ENCODE data around the gene SLC6A8.
"Not testable (repeated sequence)": the region's sequence is repeated elsewhere in the genome, so short reads cannot be mapped to it uniquely, and the experiment has no call there.

The SLC6A8 gene

DNA sequence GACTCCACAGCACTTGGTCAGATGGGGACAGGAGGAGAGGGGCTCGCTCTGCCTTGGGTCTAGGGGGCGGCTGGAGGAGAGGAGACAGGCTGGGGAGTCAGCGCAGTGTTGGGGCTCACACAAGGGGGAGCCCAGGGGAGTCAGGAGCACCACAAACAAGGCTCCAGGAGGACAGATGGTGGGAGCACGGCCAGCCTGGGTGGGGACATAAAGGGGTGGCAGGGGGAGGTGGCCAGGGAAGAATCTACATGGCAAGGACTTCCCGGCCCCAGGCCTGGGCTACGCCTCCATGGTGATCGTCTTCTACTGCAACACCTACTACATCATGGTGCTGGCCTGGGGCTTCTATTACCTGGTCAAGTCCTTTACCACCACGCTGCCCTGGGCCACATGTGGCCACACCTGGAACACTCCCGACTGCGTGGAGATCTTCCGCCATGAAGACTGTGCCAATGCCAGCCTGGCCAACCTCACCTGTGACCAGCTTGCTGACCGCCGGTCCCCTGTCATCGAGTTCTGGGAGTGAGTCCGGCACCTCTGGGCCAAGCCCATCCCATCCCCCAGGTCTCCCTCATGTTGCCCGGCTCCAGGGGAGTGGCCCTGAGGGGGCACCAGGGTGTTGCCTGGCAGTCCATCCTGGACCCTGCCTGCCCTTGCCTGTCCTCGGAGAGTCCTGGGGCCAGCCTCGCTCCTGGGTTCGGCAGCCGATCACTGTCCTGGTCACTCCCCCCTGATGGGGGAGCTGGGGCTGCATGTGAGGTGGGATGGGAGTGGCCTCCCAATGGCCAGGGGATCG lies 3.5 kb downstream of the SLC6A8 start:
- not testable (repeated sequence) for H3K14ac ChIP-seq (ENCODE audit: low read length)
- no CpG with 5 or more reads among the region's 21 CpGs for WGBS, 2 donors (ENCODE audit: extremely low coverage in 2 of 2, insufficient read length in 2 of 2, insufficient replicate concordance in 1 of 2)

DNA sequence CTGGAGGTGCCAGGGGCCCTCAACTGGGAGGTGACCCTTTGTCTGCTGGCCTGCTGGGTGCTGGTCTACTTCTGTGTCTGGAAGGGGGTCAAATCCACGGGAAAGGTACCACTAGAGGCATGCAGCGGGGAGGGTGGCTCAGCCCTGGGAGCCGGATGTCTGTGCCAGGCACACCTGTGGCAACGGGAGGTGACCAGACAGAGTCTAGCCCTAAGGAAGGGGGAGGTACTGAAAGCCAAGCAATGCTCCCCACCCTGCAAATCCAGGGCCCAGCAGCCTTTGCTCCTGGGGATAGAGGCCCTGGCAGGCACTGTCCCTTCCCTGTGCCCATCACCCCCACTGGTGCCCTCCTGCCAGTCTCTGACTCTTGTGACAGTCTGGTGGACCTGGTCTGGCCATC lies 4.3 kb downstream of the SLC6A8 start:
- Histone ChIP-seq H2BK15ac (ENCODE audit: low read length) (no peak overlapping the region), H3K14ac (ENCODE audit: low read length) (no peak overlapping the region), H3K27ac (replicated peaks; ENCODE audit: low read length) (no peak overlapping the region), H3K4me3 (ENCODE audit: low read length in 2 of 2) (no peak overlapping the region), H2AK5ac (ENCODE audit: low read depth, low read length) (no peak overlapping the region), H3K36me3 (replicated peaks in 1 of 2; ENCODE audit: control insufficient read depth in 2 of 2, insufficient read depth in 2 of 2, low read length in 2 of 2) (peaks cover 11 to 59% of the 10 kb centered on the region in 2 donors), H2BK5ac (ENCODE audit: low read length) (no peak overlapping the region), H3K9ac (ENCODE audit: low read depth, low read length, poor library complexity) (no peak overlapping the region), H3K4me2 (ENCODE audit: insufficient read depth, low read length, poor library complexity, severe bottlenecking) (no peak overlapping the region), H3K9me3 (replicated peaks in 1 of 2; ENCODE audit: control insufficient read depth in 2 of 2, insufficient read depth in 1 of 2, low read depth in 1 of 2, low read length in 2 of 2) (no peaks in the 10 kb centered on the region), H3K4ac (ENCODE audit: low read length) (no peak overlapping the region), H3K27me3 (ENCODE audit: control insufficient read depth in 3 of 3, insufficient read depth in 3 of 3, low read depth in 1 of 3, low read length in 3 of 3) (no peaks in the 10 kb centered on the region), H3K18ac (ENCODE audit: low read length) (no peak overlapping the region), H3K79me1 (ENCODE audit: low read depth, low read length) (peaks cover 12% of the 10 kb centered on the region), H4K91ac (ENCODE audit: low read depth, low read length, poor library complexity) (no peak overlapping the region), H3K4me1 (ENCODE audit: control insufficient read depth in 2 of 2, insufficient read depth in 1 of 2, low read depth in 1 of 2, low read length in 2 of 2) (peaks cover 3 to 4% of the 10 kb centered on the region in 2 donors), H4K8ac (ENCODE audit: low read depth, low read length) (no peak overlapping the region), H2BK12ac (ENCODE audit: low read length) (no peak overlapping the region), H3K23ac (ENCODE audit: low read depth, low read length, poor library complexity) (no peak overlapping the region), H2BK120ac (ENCODE audit: low read depth, low read length) (no peak overlapping the region), H2AFZ (ENCODE audit: low read length) (no peak overlapping the region)
- no CpG with 5 or more reads among the region's 4 CpGs for WGBS, 2 donors (ENCODE audit: extremely low coverage in 2 of 2, insufficient read length in 2 of 2, insufficient replicate concordance in 1 of 2)
- no peak for DNase-seq (ENCODE audit: low spot score)

More for the DNA sequence above, 3.5 kb downstream of the SLC6A8 start:
- H3K27ac ChIP-seq (replicated peaks; ENCODE audit: low read length); H3K4me1 ChIP-seq (ENCODE audit: control insufficient read depth in 2 of 2, insufficient read depth in 1 of 2, low read depth in 1 of 2, low read length in 2 of 2); H2BK15ac ChIP-seq (ENCODE audit: low read length); H3K9ac ChIP-seq (ENCODE audit: low read depth, low read length, poor library complexity); H4K91ac ChIP-seq (ENCODE audit: low read depth, low read length, poor library complexity); H3K27me3 ChIP-seq (ENCODE audit: control insufficient read depth in 3 of 3, insufficient read depth in 3 of 3, low read depth in 1 of 3, low read length in 3 of 3); H2AK5ac ChIP-seq (ENCODE audit: low read depth, low read length); DNase-seq (ENCODE audit: low spot score); H2AFZ ChIP-seq (ENCODE audit: low read length); H2BK120ac ChIP-seq (ENCODE audit: low read depth, low read length); H4K8ac ChIP-seq (ENCODE audit: low read depth, low read length); H3K9me3 ChIP-seq (replicated peaks in 1 of 2; ENCODE audit: control insufficient read depth in 2 of 2, insufficient read depth in 1 of 2, low read depth in 1 of 2, low read length in 2 of 2); H2BK5ac ChIP-seq (ENCODE audit: low read length); H2BK12ac ChIP-seq (ENCODE audit: low read length); H3K23ac ChIP-seq (ENCODE audit: low read depth, low read length, poor library complexity); H3K18ac ChIP-seq (ENCODE audit: low read length); H3K4ac ChIP-seq (ENCODE audit: low read length): not testable (repeated sequence)
- Histone ChIP-seq H3K4me3 (ENCODE audit: low read length in 2 of 2) (peak overlapping the region in 1 of 2 donors; percentile 12), H3K79me1 (ENCODE audit: low read depth, low read length) (peaks cover 12% of the 10 kb centered on the region), H3K36me3 (replicated peaks in 1 of 2; ENCODE audit: control insufficient read depth in 2 of 2, insufficient read depth in 2 of 2, low read length in 2 of 2) (peaks cover 11 to 58% of the 10 kb centered on the region in 2 donors), H3K4me2 (ENCODE audit: insufficient read depth, low read length, poor library complexity, severe bottlenecking) (peak overlapping the region; percentile 25)

DNA sequence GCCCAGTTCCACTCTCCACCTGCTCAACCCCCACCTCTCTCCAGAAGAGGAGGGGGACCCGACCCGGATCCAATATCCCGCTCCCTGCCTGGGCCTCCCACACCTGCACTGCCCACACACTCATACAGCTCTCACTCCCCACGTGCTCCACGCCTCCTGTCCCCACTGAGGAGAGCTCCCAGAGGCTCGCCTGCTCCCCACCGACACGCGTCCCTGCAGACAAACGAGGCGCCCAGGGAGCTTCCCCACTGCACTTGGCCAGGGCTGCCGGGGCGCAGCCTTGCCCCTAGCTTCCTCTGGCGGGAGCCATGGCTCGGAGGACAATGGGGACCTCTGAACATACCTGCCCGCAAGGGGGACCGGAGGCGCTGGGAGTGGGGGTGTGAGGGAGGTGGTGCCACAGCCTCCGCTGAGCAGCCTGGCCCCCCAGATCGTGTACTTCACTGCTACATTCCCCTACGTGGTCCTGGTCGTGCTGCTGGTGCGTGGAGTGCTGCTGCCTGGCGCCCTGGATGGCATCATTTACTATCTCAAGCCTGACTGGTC lies 5.0 kb downstream of the SLC6A8 start:
- no peak for DNase-seq (ENCODE audit: low spot score)
- Histone ChIP-seq H2BK12ac (ENCODE audit: low read length) (no peak overlapping the region), H3K18ac (ENCODE audit: low read length) (no peak overlapping the region), H3K4me3 (ENCODE audit: low read length in 2 of 2) (no peak overlapping the region), H2BK120ac (ENCODE audit: low read depth, low read length) (no peak overlapping the region), H2BK5ac (ENCODE audit: low read length) (no peak overlapping the region), H4K8ac (ENCODE audit: low read depth, low read length) (no peak overlapping the region), H2BK15ac (ENCODE audit: low read length) (no peak overlapping the region), H3K27me3 (ENCODE audit: control insufficient read depth in 3 of 3, insufficient read depth in 3 of 3, low read depth in 1 of 3, low read length in 3 of 3) (peaks cover 0 to 5% (median 0%) of the 10 kb centered on the region in 3 experiments), H3K27ac (replicated peaks; ENCODE audit: low read length) (no peak overlapping the region), H3K36me3 (replicated peaks in 1 of 2; ENCODE audit: control insufficient read depth in 2 of 2, insufficient read depth in 2 of 2, low read length in 2 of 2) (peaks cover 11 to 64% of the 10 kb centered on the region in 2 donors), H3K79me1 (ENCODE audit: low read depth, low read length) (peaks cover 12% of the 10 kb centered on the region), H3K4me1 (ENCODE audit: control insufficient read depth in 2 of 2, insufficient read depth in 1 of 2, low read depth in 1 of 2, low read length in 2 of 2) (peaks cover 3 to 4% of the 10 kb centered on the region in 2 donors), H3K9me3 (replicated peaks in 1 of 2; ENCODE audit: control insufficient read depth in 2 of 2, insufficient read depth in 1 of 2, low read depth in 1 of 2, low read length in 2 of 2) (no peaks in the 10 kb centered on the region), H3K23ac (ENCODE audit: low read depth, low read length, poor library complexity) (no peak overlapping the region), H3K9ac (ENCODE audit: low read depth, low read length, poor library complexity) (no peak overlapping the region), H3K4me2 (ENCODE audit: insufficient read depth, low read length, poor library complexity, severe bottlenecking) (peak overlapping the region; percentile 11), H3K14ac (ENCODE audit: low read length) (no peak overlapping the region), H2AK5ac (ENCODE audit: low read depth, low read length) (no peak overlapping the region), H2AFZ (ENCODE audit: low read length) (no peak overlapping the region), H3K4ac (ENCODE audit: low read length) (no peak overlapping the region), H4K91ac (ENCODE audit: low read depth, low read length, poor library complexity) (no peak overlapping the region)
- WGBS, 2 donors (ENCODE audit: extremely low coverage in 2 of 2, insufficient read length in 2 of 2, insufficient replicate concordance in 1 of 2): no CpG with 5 or more reads among the region's 24 CpGs
